Adrenal gland (tissue), 5 donors: ENCODE data around the gene SLC7A14.

Source experiments
- CTCF ChIP-seq, 6 experiments: fragments of 450-650 bp in 4 of 6; fragments of 200-600 bp in 2 of 6; sonication (generic) in 1 of 6; IDR thresholded peaks; 1 replicate in 5 of 6; 2 replicates in 1 of 6; pipeline versions ENCODE4 v1.5.1 to v1.8.0; 2016 to 2021; ENCODE audit warnings: antibody characterized with exemption in 6 of 6, mild to moderate bottlenecking in 2 of 6, moderate library complexity in 1 of 6
- POLR2A ChIP-seq, 2 donors: fragments of 450-650 bp; IDR thresholded peaks; one replicate each; pipeline ENCODE4 v1.6.1; 2017; ENCODE audit warnings: antibody characterized with exemption in 2 of 2, mild to moderate bottlenecking in 2 of 2, moderate library complexity in 1 of 2
- donor health status: DM: no; HTN: no; CAD: no.

GRCh38 chr3:170487031-170487430 lies 98.8 kb downstream of the SLC7A14 start:
- TF ChIP-seq CTCF (IDR thresholded peaks at IDR 0.05) (no peak), POLR2A (IDR thresholded peaks at IDR 0.05) (no peak)
